Activated T-helper 17 cell treated with anti-CD3 and anti-CD28 coated beads, Interleukin-2, amount 50 U/mL, for 72 hours (primary cell): ENCODE measurements around the gene HLA-A. TPM values are rescaled to one million over a fixed set of nuclear protein-coding genes. Genes with fewer than 3 reads are reported as not detected.

Source experiments
- total RNA-seq, 2 donors: library from RNA; stranded (reverse); gene quantifications; one replicate each; pipeline ENCODE4 v1.2.3, GENCODE V29; 2022

Gene HLA-A
- total RNA-seq, 2 donors from 2014 or later: 1,094 to 1,926 TPM

Other genes starting within 250 kb of the HLA-A start
- 100 to 1,000 TPM; 159 to 352 TPM for gene HLA-F, start 219.1 kb upstream of the HLA-A start, total RNA-seq
- 1 to 10 TPM in 1 of 2 donors, not detected in 1; 2.5 TPM for gene HLA-G, start 114.7 kb upstream of the HLA-A start, total RNA-seq
- 10 to 100 TPM; 39.8 to 59.5 TPM for gene POLR1H, start 118.7 kb downstream of the HLA-A start, total RNA-seq
- 10 to 100 TPM; 50.8 to 69.9 TPM for gene PPP1R11, start 124.7 kb downstream of the HLA-A start, total RNA-seq
- gene RNF39, start 133.2 kb downstream of the HLA-A start, total RNA-seq: not detected
- gene TRIM31, start 170.6 kb downstream of the HLA-A start, total RNA-seq: not detected
- gene TRIM40, start 193.6 kb downstream of the HLA-A start, total RNA-seq: not detected
- under 1 TPM in 1 of 2 donors, not detected in 1; 0.16 TPM for gene TRIM10, start 218.7 kb downstream of the HLA-A start, total RNA-seq
- gene TRIM15, start 221.0 kb downstream of the HLA-A start, total RNA-seq: not detected